Neural progenitor cell (in vitro differentiated cells): ENCODE measurements around the gene TM9SF3. TPM values are rescaled to one million over a fixed set of nuclear protein-coding genes. Genes with fewer than 3 reads are reported as not detected.

Experiments
- DNase-seq: peaks from one replicate; pipeline ENCODE4 v3.0.0-alpha.2; 2016; ENCODE audit warnings: low spot score
- H2AFZ ChIP-seq: fragments of 200-600 bp; sonication (generic); replicated peaks from 2 replicates; pipeline ENCODE4 v1.6.1; 2016; ENCODE audit warnings: antibody characterized with exemption
- H3F3A ChIP-seq: fragments of 200-600 bp; sonication (generic); 2 replicates; pipeline ENCODE4 v1.6.1; 2016; ENCODE audit warnings: antibody characterized with exemption, low read depth
- H3K27ac ChIP-seq: fragments of 200-600 bp; sonication (generic); 2 replicates; pipeline ENCODE4 v1.5.1; 2016; ENCODE audit warnings: mild to moderate bottlenecking
- H3K27me3 ChIP-seq: fragments of 200-600 bp; sonication (generic); 2 replicates; pipeline ENCODE4 v1.6.1; 2016; ENCODE audit warnings: mild to moderate bottlenecking, moderate library complexity
- H3K36me3 ChIP-seq: fragments of 200-600 bp; sonication (generic); 2 replicates; pipeline ENCODE4 v1.5.1; 2016
- H3K4me1 ChIP-seq: fragments of 200-600 bp; sonication (generic); 2 replicates; pipeline ENCODE4 v1.6.1; 2016; ENCODE audit warnings: mixed run types
- H3K4me2 ChIP-seq: fragments of 200-600 bp; sonication (generic); 2 replicates; pipeline ENCODE4 v1.6.1; 2016
- H3K4me3 ChIP-seq: fragments of 200-600 bp; sonication (generic); 2 replicates; pipeline ENCODE4 v1.5.1; 2016
- H3K79me2 ChIP-seq: fragments of 200-600 bp; sonication (generic); 2 replicates; pipeline ENCODE4 v1.6.1; 2016; ENCODE audit warnings: low read depth
- H3K9ac ChIP-seq: fragments of 200-600 bp; sonication (generic); 2 replicates; pipeline ENCODE4 v1.6.1; 2016
- H3K9me3 ChIP-seq: fragments of 200-600 bp; sonication (generic); 2 replicates; pipeline ENCODE4 v1.5.1; 2016; ENCODE audit warnings: low read depth
- H4K20me1 ChIP-seq: fragments of 200-600 bp; sonication (generic); 2 replicates; pipeline ENCODE4 v1.6.1; 2016; ENCODE audit warnings: low read depth
- H3K27ac Mint-ChIP-seq: 3 replicates; pipeline ENCODE4 v1.8.0; 2021; ENCODE audit warnings: mixed read lengths
- H3K27me3 Mint-ChIP-seq: 2 replicates; pipeline ENCODE4 v1.8.0; 2022; ENCODE audit warnings: low read depth, mild to moderate bottlenecking, inconsistent platforms, moderate library complexity, mixed read lengths; ENCODE audit not compliant: insufficient read depth
- H3K36me3 Mint-ChIP-seq: 3 replicates; pipeline ENCODE4 v1.8.0; 2021; ENCODE audit warnings: mixed read lengths
- H3K4me1 Mint-ChIP-seq: 3 replicates; pipeline ENCODE4 v1.8.0; 2021; ENCODE audit warnings: mixed read lengths
- H3K4me3 Mint-ChIP-seq: 3 replicates; pipeline ENCODE4 v1.8.0; 2021; ENCODE audit warnings: mild to moderate bottlenecking, moderate library complexity, mixed read lengths
- H3K9me3 Mint-ChIP-seq: 3 replicates; pipeline ENCODE4 v1.8.0; 2020; ENCODE audit warnings: mixed read lengths
- EZH2 ChIP-seq: fragments of 200-600 bp; sonication (generic); IDR thresholded peaks from 2 replicates; pipeline ENCODE4 v1.6.1; 2017; ENCODE audit warnings: antibody characterized with exemption, mild to moderate bottlenecking, moderate library complexity
- EZH2phosphoT487 ChIP-seq: fragments of 200-600 bp; sonication (generic); IDR thresholded peaks from 2 replicates; pipeline ENCODE4 v1.6.1; 2017; ENCODE audit warnings: antibody characterized with exemption
- total RNA-seq: library from RNA; depleted of rRNA; stranded (reverse); fragments of >200 nt; gene quantifications from 2 replicates; pipeline ENCODE4 v1.2.3, GENCODE V29; 2015; ENCODE audit warnings: low replicate concordance
- TF ChIP-seq, protein P1 (sequence below): fragments of 200-600 bp; sonication (generic); IDR thresholded peaks from 2 replicates; pipeline ENCODE4 v1.5.1; 2017; ENCODE audit warnings: antibody characterized with exemption, mild to moderate bottlenecking

The TM9SF3 gene
- total RNA-seq, 1 donor from 2014 or later, result 122 TPM

DNA sequence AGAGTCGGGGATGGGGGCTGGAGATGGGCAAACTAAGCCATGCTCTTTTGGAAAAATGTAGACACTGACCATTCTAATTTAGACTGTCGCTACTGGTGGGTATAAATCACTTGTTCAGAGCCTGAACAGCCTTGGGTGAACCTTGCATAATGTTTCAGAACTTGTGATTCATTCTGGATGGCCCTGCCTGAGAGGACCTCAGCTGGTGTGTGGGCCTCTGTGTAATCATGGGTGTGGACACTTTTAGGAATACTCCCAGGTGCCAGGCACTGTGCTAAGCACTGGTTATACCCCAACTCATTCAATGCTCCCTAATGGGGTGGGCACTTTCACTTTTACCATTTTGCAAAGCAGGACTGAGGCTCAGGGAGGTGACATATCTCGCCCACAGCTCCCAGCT lies 26.8 kb upstream of the TM9SF3 start:
- Mint-ChIP-seq H3K36me3 (no peaks in the 10 kb centered on the region), H3K27ac (no peak overlapping the region), H3K4me3 (no peak overlapping the region), H3K27me3 (peaks cover 4% of the 10 kb centered on the region), H3K9me3 (no peaks in the 10 kb centered on the region), H3K4me1 (peaks cover 6% of the 10 kb centered on the region)
- H3K9me3 ChIP-seq, result no peaks in the 10 kb centered on the region
- H3K9ac ChIP-seq, result no peak overlapping the region
- no peak overlapping the region for H3K4me2 ChIP-seq
- peaks cover 6% of the 10 kb centered on the region for H3F3A ChIP-seq
- no peak overlapping the region for H3K4me3 ChIP-seq
- no peak for TF ChIP-seq EZH2phosphoT487
- TF ChIP-seq EZH2, result no peak
- TF ChIP-seq, protein P1, sequence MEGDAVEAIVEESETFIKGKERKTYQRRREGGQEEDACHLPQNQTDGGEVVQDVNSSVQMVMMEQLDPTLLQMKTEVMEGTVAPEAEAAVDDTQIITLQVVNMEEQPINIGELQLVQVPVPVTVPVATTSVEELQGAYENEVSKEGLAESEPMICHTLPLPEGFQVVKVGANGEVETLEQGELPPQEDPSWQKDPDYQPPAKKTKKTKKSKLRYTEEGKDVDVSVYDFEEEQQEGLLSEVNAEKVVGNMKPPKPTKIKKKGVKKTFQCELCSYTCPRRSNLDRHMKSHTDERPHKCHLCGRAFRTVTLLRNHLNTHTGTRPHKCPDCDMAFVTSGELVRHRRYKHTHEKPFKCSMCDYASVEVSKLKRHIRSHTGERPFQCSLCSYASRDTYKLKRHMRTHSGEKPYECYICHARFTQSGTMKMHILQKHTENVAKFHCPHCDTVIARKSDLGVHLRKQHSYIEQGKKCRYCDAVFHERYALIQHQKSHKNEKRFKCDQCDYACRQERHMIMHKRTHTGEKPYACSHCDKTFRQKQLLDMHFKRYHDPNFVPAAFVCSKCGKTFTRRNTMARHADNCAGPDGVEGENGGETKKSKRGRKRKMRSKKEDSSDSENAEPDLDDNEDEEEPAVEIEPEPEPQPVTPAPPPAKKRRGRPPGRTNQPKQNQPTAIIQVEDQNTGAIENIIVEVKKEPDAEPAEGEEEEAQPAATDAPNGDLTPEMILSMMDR, result no peak
- H3K27ac ChIP-seq, result no peak overlapping the region
- peaks cover 6% of the 10 kb centered on the region for H3K4me1 ChIP-seq
- no peaks in the 10 kb centered on the region for H4K20me1 ChIP-seq
- H2AFZ ChIP-seq, result no peak overlapping the region
- no peaks in the 10 kb centered on the region for H3K27me3 ChIP-seq
- H3K36me3 ChIP-seq, result no peaks in the 10 kb centered on the region
- no peaks in the 10 kb centered on the region for H3K79me2 ChIP-seq
- DNase-seq, result no peak

DNA sequence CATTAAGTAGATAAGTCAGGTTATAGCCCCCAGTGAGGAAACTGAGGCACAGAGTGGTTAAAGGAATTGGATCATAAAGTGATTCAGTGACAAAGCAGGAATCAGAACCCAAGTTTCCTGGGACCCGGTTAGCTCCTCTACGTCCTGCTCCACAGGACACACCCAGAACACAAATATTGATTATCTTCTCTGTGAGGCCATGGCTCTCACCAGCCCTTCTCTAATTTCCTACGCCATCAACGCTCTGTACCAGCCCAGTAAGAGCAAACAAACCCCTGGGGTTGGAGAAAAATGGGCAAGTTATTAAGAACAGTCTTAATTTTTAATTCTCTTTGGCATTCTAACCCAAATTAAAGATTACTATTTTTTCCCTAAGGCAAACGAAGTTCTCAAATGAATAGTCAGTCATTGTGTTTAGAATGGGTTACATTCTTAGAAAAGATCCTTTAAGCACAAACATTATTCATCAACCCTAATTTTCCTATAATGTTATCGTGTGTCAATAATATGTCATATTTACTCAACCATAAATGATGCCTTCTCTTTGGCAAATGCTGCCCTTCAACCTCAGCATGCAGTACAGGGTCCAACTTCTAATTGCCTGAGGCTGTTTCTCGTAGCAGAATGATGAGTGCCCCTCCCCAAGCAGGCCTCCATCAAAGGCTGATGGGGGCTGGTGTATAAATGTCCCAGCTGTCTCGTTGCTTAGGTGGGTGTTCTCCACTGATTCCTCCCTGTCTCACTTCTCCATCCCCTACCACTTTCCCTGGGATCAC lies 25.4 kb upstream of the TM9SF3 start:
- H3K4me3 ChIP-seq, result no peak overlapping the region
- H3K27ac Mint-ChIP-seq, result no peak overlapping the region
- no peaks in the 10 kb centered on the region for H4K20me1 ChIP-seq
- H3K27me3 ChIP-seq, result no peaks in the 10 kb centered on the region
- no peaks in the 10 kb centered on the region for H3K36me3 ChIP-seq
- H2AFZ ChIP-seq, result no peak overlapping the region
- H3K27me3 Mint-ChIP-seq, result peaks cover 9% of the 10 kb centered on the region
- no peak overlapping the region for H3K9ac ChIP-seq
- TF ChIP-seq EZH2 (no peak), EZH2phosphoT487 (no peak)
- TF ChIP-seq, protein P1, result no peak
- peaks cover 12% of the 10 kb centered on the region for H3K4me1 Mint-ChIP-seq
- H3K9me3 Mint-ChIP-seq, result no peaks in the 10 kb centered on the region
- no peak overlapping the region for H3K4me3 Mint-ChIP-seq
- no peaks in the 10 kb centered on the region for H3K36me3 Mint-ChIP-seq
- H3F3A ChIP-seq, result peaks cover 6% of the 10 kb centered on the region
- no peak overlapping the region for H3K27ac ChIP-seq
- H3K79me2 ChIP-seq, result no peaks in the 10 kb centered on the region
- DNase-seq, result no peak
- no peaks in the 10 kb centered on the region for H3K9me3 ChIP-seq
- H3K4me2 ChIP-seq, result no peak overlapping the region
- H3K4me1 ChIP-seq, result peaks cover 9% of the 10 kb centered on the region

DNA sequence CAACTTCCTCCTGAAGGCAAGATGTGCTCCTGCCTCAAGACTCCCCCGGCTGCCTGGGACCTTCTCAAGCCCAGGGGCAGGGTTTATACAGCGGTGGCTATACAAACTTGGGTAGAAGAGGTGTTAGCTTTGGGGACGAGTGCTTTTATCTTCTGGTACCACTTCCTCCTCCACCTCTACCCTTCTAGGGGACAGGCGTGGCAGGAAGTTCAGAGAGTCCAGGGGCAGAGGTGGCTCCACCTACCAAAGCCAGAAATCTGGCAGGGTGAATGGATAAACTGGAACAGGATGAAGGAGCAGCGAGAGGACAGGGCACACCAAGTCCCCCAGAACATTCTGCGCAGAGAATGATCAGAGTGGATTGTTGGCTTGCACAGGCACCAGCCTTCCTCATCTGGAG lies 24.0 kb upstream of the TM9SF3 start:
- Histone ChIP-seq H3K9ac (no peak overlapping the region), H2AFZ (no peak overlapping the region), H3K27me3 (no peaks in the 10 kb centered on the region), H3F3A (peaks cover 6% of the 10 kb centered on the region), H4K20me1 (no peaks in the 10 kb centered on the region), H3K4me1 (peaks cover 9% of the 10 kb centered on the region), H3K9me3 (no peaks in the 10 kb centered on the region), H3K4me2 (no peak overlapping the region), H3K79me2 (no peaks in the 10 kb centered on the region), H3K27ac (no peak overlapping the region), H3K4me3 (no peak overlapping the region), H3K36me3 (no peaks in the 10 kb centered on the region)
- peaks cover 9% of the 10 kb centered on the region for H3K27me3 Mint-ChIP-seq
- H3K4me1 Mint-ChIP-seq, result peaks cover 20% of the 10 kb centered on the region
- no peaks in the 10 kb centered on the region for H3K36me3 Mint-ChIP-seq
- H3K4me3 Mint-ChIP-seq, result no peak overlapping the region
- DNase-seq, result no peak
- no peaks in the 10 kb centered on the region for H3K9me3 Mint-ChIP-seq
- TF ChIP-seq EZH2phosphoT487, result no peak
- TF ChIP-seq, protein P1, result no peak
- no peak for TF ChIP-seq EZH2
- H3K27ac Mint-ChIP-seq, result no peak overlapping the region
